Lung (tissue), 12 donors: Measurements from ENCODE around the gene RBP5. TPM values are rescaled to one million over a fixed set of nuclear protein-coding genes. Genes with fewer than 3 reads are reported as not detected.

ENCODE experiments used
- ATAC-seq: fragments of 200-7000 bp; cut with Tn5 transposase; one replicate; pipeline ENCODE4 v1.9.1; 2020; ENCODE audit warnings: moderate number of reproducible peaks; ENCODE audit not compliant: insufficient read depth, low FRiP score
- DNase-seq, 3 donors: peaks; one replicate each; pipeline ENCODE4 v3.0.0-alpha.2; 2013 to 2017
- H3K27ac ChIP-seq, 2 donors: one replicate each; pipeline ENCODE4 v1.5.1; 2013; ENCODE audit warnings: mild to moderate bottlenecking in 2 of 2, moderate library complexity in 2 of 2, control low read depth in 1 of 2, inconsistent platforms in 1 of 2, low read depth in 1 of 2, low read length in 1 of 2
- H3K27me3 ChIP-seq, 3 donors: one replicate each; pipeline ENCODE4 v1.5.1; 2013; ENCODE audit warnings: low read length in 2 of 3; ENCODE audit not compliant: control insufficient read depth in 3 of 3, insufficient read depth in 3 of 3
- H3K36me3 ChIP-seq, 4 donors: one replicate each; pipeline ENCODE4 v1.5.1; 2013; ENCODE audit warnings: low read length in 4 of 4, mild to moderate bottlenecking in 1 of 4, moderate library complexity in 1 of 4; ENCODE audit not compliant: control insufficient read depth in 4 of 4, insufficient read depth in 4 of 4
- H3K4me1 ChIP-seq, 5 donors: one replicate each; pipeline ENCODE4 v1.5.1; 2013; ENCODE audit warnings: low read length in 5 of 5, mild to moderate bottlenecking in 2 of 5, moderate library complexity in 1 of 5; ENCODE audit not compliant: control insufficient read depth in 5 of 5, insufficient read depth in 5 of 5
- H3K4me3 ChIP-seq: one replicate; pipeline ENCODE4 v1.5.1; 2013; ENCODE audit warnings: mild to moderate bottlenecking, control low read depth, moderate library complexity
- H3K9ac ChIP-seq, 2 donors: one replicate each; pipeline ENCODE4 v1.5.1; 2013; ENCODE audit warnings: low read length in 2 of 2, control low read depth in 1 of 2; ENCODE audit not compliant: insufficient read depth in 1 of 2
- H3K9me3 ChIP-seq, 4 donors: one replicate each; pipeline ENCODE4 v1.5.1; 2013; ENCODE audit warnings: low read length in 3 of 4, mild to moderate bottlenecking in 1 of 4, moderate library complexity in 1 of 4; ENCODE audit not compliant: control insufficient read depth in 4 of 4, insufficient read depth in 3 of 4
- CTCF ChIP-seq: IDR thresholded peaks from 2 replicates; pipeline ENCODE4 v1.5.1; 2012; ENCODE audit warnings: mild to moderate bottlenecking; ENCODE audit errors: control extremely low read depth, extremely low read depth
- WGBS, 2 donors: extraction: QIAGEN DNeasy Blood & Tissue Kit; methylation state at CpG; one replicate each; pipeline ENCODE4 v1.1.7; 2013; 5-methylcytosine and 5-hydroxymethylcytosine counted together
- polyA plus RNA-seq, 2 donors: library from polyadenylated mRNA; stranded (reverse); fragments of 200-250 nt; gene quantifications; one replicate each; pipeline ENCODE4 v1.2.1, GENCODE V29; 2013
- total RNA-seq, 2 donors: library from RNA; depleted of rRNA in 1 of 2; stranded (reverse); fragments of >200 nt in 1 of 2; gene quantifications; one replicate each; pipeline ENCODE4 v1.2.1, GENCODE V29; 2014 to 2021
- donor health status: control.
- donor health status: control.
- donor health status: Bipolar disorder and iron deficiency.
- donor health status: healthy.
- donor health status: DM: yes; HTN: yes; CAD: no.

RBP5 gene
- total and polyA plus RNA-seq, 4 donors = 1.9 to 3.3 (median 2.4) TPM

DNA sequence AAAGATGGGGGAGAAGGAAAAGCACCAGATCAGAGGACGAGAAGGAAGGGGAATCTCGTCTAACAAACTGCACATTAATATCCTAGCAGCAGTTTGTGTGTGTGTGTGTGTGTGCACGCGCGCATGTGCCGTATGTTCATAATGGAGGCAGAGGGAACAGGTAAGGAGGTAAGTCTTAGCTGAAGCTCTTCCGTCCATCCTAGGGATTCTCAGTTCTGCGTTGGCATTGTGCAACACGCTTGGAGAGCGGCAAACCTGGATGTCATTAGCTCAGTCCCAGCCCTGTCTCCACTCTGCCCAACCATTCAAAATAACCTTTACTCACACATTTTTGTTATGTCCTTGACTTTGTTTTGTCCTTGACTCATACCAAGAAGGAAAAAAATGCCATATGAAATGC lies 34.8 kb downstream of the RBP5 start:
- DNase-seq (no peak), ATAC-seq (no peak)
- no peaks in the 10 kb centered on the region for H3K9me3 ChIP-seq
- TF ChIP-seq CTCF = no peak
- 64 to 73% methylated on average over 10 of the region's 10 CpGs for WGBS, 2 donors
- H3K27ac ChIP-seq = no peak overlapping the region
- H3K27me3 ChIP-seq = peaks cover 0 to 2% (median 0%) of the 10 kb centered on the region in 3 donors
- H3K9ac ChIP-seq = peak overlapping the region in 1 of 2 donors; percentile 13
- H3K4me3 ChIP-seq = no peak overlapping the region
- peaks cover 0 to 25% (median 9%) of the 10 kb centered on the region in 5 donors for H3K4me1 ChIP-seq
- peaks cover 0 to 13% (median 8%) of the 10 kb centered on the region in 4 donors for H3K36me3 ChIP-seq

DNA sequence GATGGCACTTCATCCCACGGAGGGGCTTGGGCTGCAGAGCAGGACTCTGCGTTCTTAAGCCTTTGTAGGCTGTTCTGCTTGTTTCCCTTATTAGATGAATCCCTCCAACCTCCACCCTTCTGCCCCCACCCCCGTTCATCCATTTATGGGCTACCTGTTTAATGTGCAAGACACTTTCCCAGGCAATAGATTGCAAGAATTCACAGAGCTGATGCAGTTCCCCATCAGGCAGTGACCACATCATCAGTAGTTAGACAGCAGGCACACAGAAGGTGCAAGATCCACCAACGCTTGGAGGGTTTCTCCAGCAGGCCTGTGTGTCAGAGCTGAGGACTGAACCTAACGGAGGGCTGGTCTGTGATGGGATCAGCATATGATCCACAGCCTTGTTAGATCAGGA lies 35.2 kb downstream of the RBP5 start:
- no peak for DNase-seq
- no peak for ATAC-seq
- Histone ChIP-seq H3K36me3 (peaks cover 0 to 11% (median 9%) of the 10 kb centered on the region in 4 donors), H3K27ac (no peak overlapping the region), H3K9me3 (no peaks in the 10 kb centered on the region), H3K27me3 (peaks cover 0 to 2% (median 0%) of the 10 kb centered on the region in 3 donors), H3K9ac (peak overlapping the region in 1 of 2 donors; percentile 13), H3K4me1 (peaks cover 0 to 25% (median 9%) of the 10 kb centered on the region in 5 donors), H3K4me3 (no peak overlapping the region)
- WGBS, 2 donors = 60 to 70% methylated on average over 5 of the region's 5 CpGs
- no peak for TF ChIP-seq CTCF

GRCh38 chr12:7092986-7093460 lies 35.7 kb downstream of the RBP5 start:
- WGBS, 2 donors = 78 to 87% methylated on average over 8 of the region's 8 CpGs
- H3K4me1 ChIP-seq = peaks cover 0 to 25% (median 9%) of the 10 kb centered on the region in 5 donors
- DNase-seq (no peak), ATAC-seq (no peak)
- H3K9ac ChIP-seq = peak overlapping the region in 1 of 2 donors; percentile 96
- H3K27ac ChIP-seq = peak overlapping the region in 1 of 2 donors; percentile 55
- TF ChIP-seq CTCF = no peak
- H3K36me3 ChIP-seq = peaks cover 0 to 10% (median 9%) of the 10 kb centered on the region in 4 donors
- H3K27me3 ChIP-seq = peaks cover 0 to 2% (median 0%) of the 10 kb centered on the region in 3 donors
- H3K4me3 ChIP-seq = no peak overlapping the region
- H3K9me3 ChIP-seq = no peaks in the 10 kb centered on the region
